ENCODE results near the gene OVAAL. TPM values are rescaled to one million over a fixed set of nuclear protein-coding genes. Genes with fewer than 3 reads are reported as not detected.

Gene OVAAL
- total and polyA plus RNA-seq, 10 of the 15 experiments (the other 5 are each of a cell fraction or from before 2014, with no cell fraction given), result 0.04 to 0.33 (median 0.06) TPM; not detected in 7

Small RNA genes within 50 kb of the gene (small RNA-seq; reads per million reads assigned to genes)
- gene RF00019, result not detected

Other genes with a start within 250 kb of the OVAAL start
- gene ACBD6, start 56.4 kb upstream of the OVAAL start, total RNA-seq (2014; rRNA removed), result 56.2 and 61.5 TPM in 2 replicates
- 64.1 and 67.3 TPM in 2 replicates for gene ACBD6, start 56.4 kb upstream of the OVAAL start, total RNA-seq (2014; rRNA removed; fragmentation: Illumina TruSeq; extraction: Trizol)
- 46.6 and 49.6 TPM in 2 replicates for gene ACBD6, start 56.4 kb upstream of the OVAAL start, total RNA-seq (2021)
- gene ACBD6, start 56.4 kb upstream of the OVAAL start, polyA plus RNA-seq (2011; rRNA removed), result 56.3 and 58.7 TPM in 2 replicates
- 45.0 and 50.0 TPM in 2 replicates for gene ACBD6, start 56.4 kb upstream of the OVAAL start, polyA plus RNA-seq (2014; fragmentation: Illumina TruSeq; extraction: Trizol)
- 10 to 100 TPM; 15.0 to 38.7 TPM for gene ACBD6, start 56.4 kb upstream of the OVAAL start, polyA plus RNA-seq (2014; fragmentation: Nextera tagmentation; extraction: Ambion mirVana)
- 53.8 and 57.9 TPM in 2 replicates for gene ACBD6, start 56.4 kb upstream of the OVAAL start, polyA plus RNA-seq (2014; rRNA removed)
- 10 to 100 TPM; 63.9 to 65.7 TPM for gene ACBD6, start 56.4 kb upstream of the OVAAL start, polyA plus RNA-seq (2016; fragmentation: Nextera tagmentation; extraction: Ambion mirVana)
- gene XPR1, start 73.1 kb downstream of the OVAAL start, total RNA-seq (2014; rRNA removed), result 14.2 and 18.0 TPM in 2 replicates
- 12.4 and 13.2 TPM in 2 replicates for gene XPR1, start 73.1 kb downstream of the OVAAL start, total RNA-seq (2014; rRNA removed; fragmentation: Illumina TruSeq; extraction: Trizol)
- gene XPR1, start 73.1 kb downstream of the OVAAL start, total RNA-seq (2021), result 13.4 and 16.9 TPM in 2 replicates
- 33.9 and 36.8 TPM in 2 replicates for gene XPR1, start 73.1 kb downstream of the OVAAL start, polyA plus RNA-seq (2011; rRNA removed)
- 14.4 and 17.7 TPM in 2 replicates for gene XPR1, start 73.1 kb downstream of the OVAAL start, polyA plus RNA-seq (2014; fragmentation: Illumina TruSeq; extraction: Trizol)
- 1 to 10 TPM; 1.1 to 1.5 TPM for gene XPR1, start 73.1 kb downstream of the OVAAL start, polyA plus RNA-seq (2014; fragmentation: Nextera tagmentation; extraction: Ambion mirVana)
- gene XPR1, start 73.1 kb downstream of the OVAAL start, polyA plus RNA-seq (2014; rRNA removed), result 8.5 and 9.3 TPM in 2 replicates
- 1 to 10 TPM; 5.8 to 7.6 TPM for gene XPR1, start 73.1 kb downstream of the OVAAL start, polyA plus RNA-seq (2016; fragmentation: Nextera tagmentation; extraction: Ambion mirVana)